ENCODE measurements around the gene RIPOR3. TPM values are rescaled to one million over a fixed set of nuclear protein-coding genes. Genes with fewer than 3 reads are reported as not detected.
A peak's percentile ranks its signal among the peaks of the same experiment; 100 is the strongest.

The RIPOR3 gene
- total and polyA plus RNA-seq, 4 donors: 5.6 to 90.3 (median 16.3) TPM

DNA sequence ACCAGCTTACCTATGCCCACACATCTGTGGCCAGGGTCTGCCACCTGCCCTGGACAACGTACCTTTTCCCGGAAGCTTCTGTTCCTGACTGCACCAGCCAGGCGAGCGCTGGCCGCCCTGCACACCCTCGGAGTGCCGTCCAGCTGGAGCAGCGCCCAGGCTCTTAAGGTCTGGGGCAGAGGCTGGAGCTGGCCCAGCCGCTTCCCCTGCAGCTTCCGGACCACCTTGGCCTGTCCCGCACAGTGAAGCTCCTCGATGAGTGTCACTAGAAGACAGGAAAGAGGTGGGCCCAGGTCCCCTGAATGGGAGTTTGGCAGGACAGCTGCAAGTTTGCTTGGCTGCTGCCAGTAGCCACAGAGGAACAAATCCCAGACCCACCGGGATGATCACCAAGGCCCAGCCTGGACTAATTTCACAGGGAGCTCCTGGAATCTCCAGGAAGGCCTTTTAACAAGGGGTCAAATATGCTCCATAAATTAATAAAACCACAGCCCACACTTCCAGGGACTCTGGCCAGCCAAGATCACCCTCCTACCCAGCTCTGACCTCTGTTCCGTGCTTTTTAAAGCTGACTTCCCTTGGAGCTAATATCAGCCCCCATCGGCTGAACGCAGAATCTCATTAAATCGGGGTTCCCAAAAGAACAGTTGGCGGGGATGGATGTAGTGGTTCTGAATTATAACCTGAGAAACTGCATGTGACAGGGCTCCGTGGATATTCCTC, 98.9 kb downstream of the RIPOR3 start:
- Histone ChIP-seq H3K9me3 (ENCODE audit: control insufficient read depth in 4 of 4, low read length in 3 of 4) (no peaks in the 10 kb centered on the region), H3K4me1 (ENCODE audit: control insufficient read depth in 4 of 4, insufficient read depth in 4 of 4, low read length in 3 of 4) (peaks cover 2 to 10% (median 8%) of the 10 kb centered on the region in 4 donors), H3K27me3 (ENCODE audit: control insufficient read depth in 4 of 4, insufficient read depth in 4 of 4, low read length in 3 of 4) (no peaks in the 10 kb centered on the region), H3K4me3 (ENCODE audit: low read depth in 1 of 3, low read length in 3 of 3) (no peak overlapping the region), H3K36me3 (ENCODE audit: control insufficient read depth in 4 of 4, insufficient read depth in 3 of 4, low read depth in 1 of 4, low read length in 3 of 4) (peaks cover 0 to 2% (median under 1%) of the 10 kb centered on the region in 4 donors), H3K27ac (ENCODE audit: low read depth in 1 of 2, low read length in 2 of 2) (peak overlapping the region in 1 of 2 donors; percentile 15), H3K9ac (ENCODE audit: low read depth in 1 of 2, low read length in 2 of 2) (no peak overlapping the region)
- WGBS: 38% methylated on average over 19 of the region's 19 CpGs
- DNase-seq (ENCODE audit: low spot score): no peak
- TF ChIP-seq FOXA1 (IDR thresholded peaks at IDR 0.05): no peak
- peak in 1 of 2 donors; percentile 43 for TF ChIP-seq HNF4A (conservative IDR thresholded peaks at IDR 0.05)
- TF ChIP-seq, protein P1, sequence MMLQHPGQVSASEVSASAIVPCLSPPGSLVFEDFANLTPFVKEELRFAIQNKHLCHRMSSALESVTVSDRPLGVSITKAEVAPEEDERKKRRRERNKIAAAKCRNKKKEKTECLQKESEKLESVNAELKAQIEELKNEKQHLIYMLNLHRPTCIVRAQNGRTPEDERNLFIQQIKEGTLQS (IDR thresholded peaks at IDR 0.05): no peak
- TF ChIP-seq RAD21 (IDR thresholded peaks at IDR 0.05): peak; percentile 16 to 22
- TF ChIP-seq HNF4G (IDR thresholded peaks at IDR 0.05): no peak
- TF ChIP-seq FOXA2 (IDR thresholded peaks at IDR 0.05): no peak
- no peak for TF ChIP-seq EGR1 (IDR thresholded peaks at IDR 0.05; ENCODE audit: low read depth in 2 of 2)
- no peak for TF ChIP-seq JUND (IDR thresholded peaks at IDR 0.05)
- TF ChIP-seq, protein P2, sequence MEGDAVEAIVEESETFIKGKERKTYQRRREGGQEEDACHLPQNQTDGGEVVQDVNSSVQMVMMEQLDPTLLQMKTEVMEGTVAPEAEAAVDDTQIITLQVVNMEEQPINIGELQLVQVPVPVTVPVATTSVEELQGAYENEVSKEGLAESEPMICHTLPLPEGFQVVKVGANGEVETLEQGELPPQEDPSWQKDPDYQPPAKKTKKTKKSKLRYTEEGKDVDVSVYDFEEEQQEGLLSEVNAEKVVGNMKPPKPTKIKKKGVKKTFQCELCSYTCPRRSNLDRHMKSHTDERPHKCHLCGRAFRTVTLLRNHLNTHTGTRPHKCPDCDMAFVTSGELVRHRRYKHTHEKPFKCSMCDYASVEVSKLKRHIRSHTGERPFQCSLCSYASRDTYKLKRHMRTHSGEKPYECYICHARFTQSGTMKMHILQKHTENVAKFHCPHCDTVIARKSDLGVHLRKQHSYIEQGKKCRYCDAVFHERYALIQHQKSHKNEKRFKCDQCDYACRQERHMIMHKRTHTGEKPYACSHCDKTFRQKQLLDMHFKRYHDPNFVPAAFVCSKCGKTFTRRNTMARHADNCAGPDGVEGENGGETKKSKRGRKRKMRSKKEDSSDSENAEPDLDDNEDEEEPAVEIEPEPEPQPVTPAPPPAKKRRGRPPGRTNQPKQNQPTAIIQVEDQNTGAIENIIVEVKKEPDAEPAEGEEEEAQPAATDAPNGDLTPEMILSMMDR (IDR thresholded peaks at IDR 0.05; ENCODE audit: low read depth, low read length, missing input control): no peak

DNA sequence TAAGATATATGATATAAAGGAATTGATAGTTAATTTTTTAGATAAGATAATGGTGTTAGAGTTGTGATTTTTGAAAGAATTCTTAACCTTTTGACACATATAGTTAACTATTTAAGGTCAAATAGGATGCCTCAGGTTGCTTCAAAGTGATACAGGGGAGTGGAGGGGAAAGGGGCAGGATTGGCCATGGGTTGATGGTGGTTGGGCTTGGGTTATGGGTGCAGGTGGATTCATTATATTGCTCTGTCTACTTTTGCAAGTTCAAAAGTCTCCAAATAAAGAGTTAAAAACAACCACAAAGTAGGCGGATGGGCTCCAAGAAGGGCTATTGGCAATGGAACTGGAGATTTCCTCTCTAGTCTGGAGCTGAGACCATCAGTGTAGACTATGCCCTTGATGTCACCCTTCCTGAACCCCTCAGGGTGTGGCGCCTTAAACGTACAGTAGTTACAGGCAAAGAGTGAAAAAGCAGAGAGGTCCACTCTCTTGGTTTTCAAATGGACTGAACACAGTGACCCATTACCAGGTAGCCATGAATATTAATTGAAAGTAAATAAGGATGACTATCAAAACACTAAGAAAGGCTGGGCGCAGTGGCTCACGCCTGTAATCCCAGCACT, 100.0 kb downstream of the RIPOR3 start:
- TF ChIP-seq YY1 (IDR thresholded peaks at IDR 0.05) (no peak), FOXA1 (IDR thresholded peaks at IDR 0.05) (no peak), GABPA (IDR thresholded peaks at IDR 0.05 in 1 of 2, conservative IDR thresholded peaks at IDR 0.05 in 1 of 2) (no peak)
- TF ChIP-seq, protein P3, sequence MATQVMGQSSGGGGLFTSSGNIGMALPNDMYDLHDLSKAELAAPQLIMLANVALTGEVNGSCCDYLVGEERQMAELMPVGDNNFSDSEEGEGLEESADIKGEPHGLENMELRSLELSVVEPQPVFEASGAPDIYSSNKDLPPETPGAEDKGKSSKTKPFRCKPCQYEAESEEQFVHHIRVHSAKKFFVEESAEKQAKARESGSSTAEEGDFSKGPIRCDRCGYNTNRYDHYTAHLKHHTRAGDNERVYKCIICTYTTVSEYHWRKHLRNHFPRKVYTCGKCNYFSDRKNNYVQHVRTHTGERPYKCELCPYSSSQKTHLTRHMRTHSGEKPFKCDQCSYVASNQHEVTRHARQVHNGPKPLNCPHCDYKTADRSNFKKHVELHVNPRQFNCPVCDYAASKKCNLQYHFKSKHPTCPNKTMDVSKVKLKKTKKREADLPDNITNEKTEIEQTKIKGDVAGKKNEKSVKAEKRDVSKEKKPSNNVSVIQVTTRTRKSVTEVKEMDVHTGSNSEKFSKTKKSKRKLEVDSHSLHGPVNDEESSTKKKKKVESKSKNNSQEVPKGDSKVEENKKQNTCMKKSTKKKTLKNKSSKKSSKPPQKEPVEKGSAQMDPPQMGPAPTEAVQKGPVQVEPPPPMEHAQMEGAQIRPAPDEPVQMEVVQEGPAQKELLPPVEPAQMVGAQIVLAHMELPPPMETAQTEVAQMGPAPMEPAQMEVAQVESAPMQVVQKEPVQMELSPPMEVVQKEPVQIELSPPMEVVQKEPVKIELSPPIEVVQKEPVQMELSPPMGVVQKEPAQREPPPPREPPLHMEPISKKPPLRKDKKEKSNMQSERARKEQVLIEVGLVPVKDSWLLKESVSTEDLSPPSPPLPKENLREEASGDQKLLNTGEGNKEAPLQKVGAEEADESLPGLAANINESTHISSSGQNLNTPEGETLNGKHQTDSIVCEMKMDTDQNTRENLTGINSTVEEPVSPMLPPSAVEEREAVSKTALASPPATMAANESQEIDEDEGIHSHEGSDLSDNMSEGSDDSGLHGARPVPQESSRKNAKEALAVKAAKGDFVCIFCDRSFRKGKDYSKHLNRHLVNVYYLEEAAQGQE (IDR thresholded peaks at IDR 0.05): no peak
- no peak for DNase-seq (ENCODE audit: low spot score)
- no peak overlapping the region for H3K9ac ChIP-seq (ENCODE audit: low read depth in 1 of 2, low read length in 2 of 2)
- H3K9me3 ChIP-seq (ENCODE audit: control insufficient read depth in 4 of 4, low read length in 3 of 4): no peaks in the 10 kb centered on the region
- H3K4me3 ChIP-seq (ENCODE audit: low read depth in 1 of 3, low read length in 3 of 3): no peak overlapping the region
- peaks cover 0 to 8% (median 4%) of the 10 kb centered on the region in 4 donors for H3K36me3 ChIP-seq (ENCODE audit: control insufficient read depth in 4 of 4, insufficient read depth in 3 of 4, low read depth in 1 of 4, low read length in 3 of 4)
- peaks cover 2 to 10% (median 8%) of the 10 kb centered on the region in 4 donors for H3K4me1 ChIP-seq (ENCODE audit: control insufficient read depth in 4 of 4, insufficient read depth in 4 of 4, low read length in 3 of 4)
- H3K27ac ChIP-seq (ENCODE audit: low read depth in 1 of 2, low read length in 2 of 2): no peak overlapping the region
- 88% methylated on average over 5 of the region's 5 CpGs for WGBS
- no peaks in the 10 kb centered on the region for H3K27me3 ChIP-seq (ENCODE audit: control insufficient read depth in 4 of 4, insufficient read depth in 4 of 4, low read length in 3 of 4)

Measured in liver (tissue), 9 donors.